PC-3 (cell line): ENCODE data around the gene ANLN. TPM values are rescaled to one million over a fixed set of nuclear protein-coding genes. Genes with fewer than 3 reads are reported as not detected.

Experiments
- ATAC-seq: fragments of 200-7000 bp; cut with Tn5 transposase; 2 replicates; pipeline ENCODE4 v1.9.1; 2020; ENCODE audit warnings: mild to moderate bottlenecking, moderate library complexity
- BruUV-seq: library from RNA; stranded (reverse); fragments of 400-500 nt; replicated peaks from 2 replicates; lab custom pipeline; 2021; lab: Mats Ljungman, UMichigan
- CTCF ChIA-PET: fragments of 300-600 bp; sonication (Branson Sonifier 250); formaldehyde crosslinking; loops from one replicate; lab custom pipeline; 2022; ENCODE audit warnings: antibody characterized with exemption; lab: Charles Lee
- POLR2A ChIA-PET: fragments of 300-600 bp; sonication (Branson Sonifier 250); formaldehyde crosslinking; loops from one replicate; lab custom pipeline; 2022; ENCODE audit warnings: antibody characterized with exemption; ENCODE audit not compliant: unreplicated experiment; lab: Charles Lee
- DNase-seq: peaks from one replicate; pipeline ENCODE4 v3.0.0-alpha.2; 2015
- H2AFZ ChIP-seq: fragments of 300-600 bp; sonication (generic); 2 replicates; pipeline ENCODE4 v1.6.0; 2016; ENCODE audit warnings: antibody characterized with exemption, low read length
- H3F3A ChIP-seq: fragments of 300-600 bp; sonication (generic); one replicate; pipeline ENCODE4 v1.6.0; 2017; ENCODE audit warnings: antibody characterized with exemption, low read length, control low read depth, mild to moderate bottlenecking; ENCODE audit not compliant: unreplicated experiment
- H3K27ac ChIP-seq: fragments of 300-600 bp; sonication (generic); 2 replicates; pipeline ENCODE4 v1.5.1; 2016; ENCODE audit warnings: mild to moderate bottlenecking, low read length
- H3K27me3 ChIP-seq: fragments of 300-600 bp; sonication (generic); 2 replicates; pipeline ENCODE4 v1.6.1; 2016; ENCODE audit warnings: low read length, mixed read lengths
- H3K36me3 ChIP-seq: fragments of 300-600 bp; sonication (generic); 2 replicates; pipeline ENCODE4 v1.6.1; 2016; ENCODE audit warnings: low read depth, mixed run types, low read length, mixed read lengths
- H3K4me1 ChIP-seq: fragments of 300-600 bp; sonication (generic); 2 replicates; pipeline ENCODE4 v1.5.1; 2016; ENCODE audit warnings: low read length; ENCODE audit not compliant: insufficient read depth
- H3K4me2 ChIP-seq: fragments of 300-600 bp; sonication (generic); 2 replicates; pipeline ENCODE4 v1.6.0; 2016; ENCODE audit warnings: low read length
- H3K4me3 ChIP-seq: fragments of 300-600 bp; sonication (generic); 2 replicates; pipeline ENCODE4 v1.5.1; 2016; ENCODE audit warnings: mild to moderate bottlenecking, low read length, mixed read lengths
- H3K79me2 ChIP-seq: fragments of 300-600 bp; sonication (generic); 2 replicates; pipeline ENCODE4 v1.6.1; 2017; ENCODE audit warnings: low read length, mixed read lengths
- H3K9ac ChIP-seq: fragments of 300-600 bp; sonication (generic); 2 replicates; pipeline ENCODE4 v1.6.0; 2016; ENCODE audit warnings: mild to moderate bottlenecking, low read length
- H3K9me2 ChIP-seq: fragments of 300-600 bp; sonication (generic); replicated peaks from 2 replicates; pipeline ENCODE4 v1.6.1; 2016; ENCODE audit warnings: mixed run types, low read length, mixed read lengths
- H3K9me3 ChIP-seq: fragments of 300-600 bp; sonication (generic); 2 replicates; pipeline ENCODE4 v1.6.1; 2016; ENCODE audit warnings: low read length, mixed read lengths
- H4K20me1 ChIP-seq: fragments of 300-600 bp; sonication (generic); 2 replicates; pipeline ENCODE4 v1.6.1; 2016; ENCODE audit warnings: low read length, mixed read lengths
- CTCF ChIP-seq: fragments of 300-600 bp; sonication (generic); conservative IDR thresholded peaks from 2 replicates; pipeline ENCODE4 v1.5.1; 2017; ENCODE audit warnings: antibody characterized with exemption, low read depth, mild to moderate bottlenecking, low read length
- EZH2 ChIP-seq: fragments of 300-600 bp; sonication (generic); IDR thresholded peaks from one replicate; pipeline ENCODE4 v1.6.1; 2017; ENCODE audit warnings: antibody characterized with exemption, mild to moderate bottlenecking, low read length; ENCODE audit not compliant: unreplicated experiment
- EZH2phosphoT487 ChIP-seq: fragments of 300-600 bp; sonication (generic); IDR thresholded peaks from 2 replicates; pipeline ENCODE4 v1.6.1; 2018; ENCODE audit warnings: mild to moderate bottlenecking, antibody characterized with exemption, low read length, borderline replicate concordance
- intact Hi-C: fragments of 100-400 bp; cut with micrococcal nuclease; formaldehyde crosslinking; loops from 2 replicates; pipeline ENCODE4 v1.9.0; 2023
- total RNA-seq: library from RNA; depleted of rRNA; stranded (reverse); fragments of >200 nt; gene quantifications from 2 replicates; pipeline ENCODE4 v1.2.3, GENCODE V29; 2014

ANLN gene
- total RNA-seq, 1 experiment from 2014 or later = 110 TPM

- CTCF ChIA-PET = no interaction called here
Measured at GRCh38 chr7:36348771-36349170, 40.9 kb upstream of the ANLN start.

GRCh38 chr7:36349626-36350025 lies 40.0 kb upstream of the ANLN start:
- no peaks in the 10 kb centered on the region for H3K9me2 ChIP-seq
- intact Hi-C loops = no loop called here
- no peaks in the 10 kb centered on the region for H3F3A ChIP-seq
- CTCF ChIA-PET = no interaction called here
- no peak for ATAC-seq
- H3K4me2 ChIP-seq = no peak overlapping the region
- no peak for DNase-seq
- no peak overlapping the region for H3K4me3 ChIP-seq
- no peaks in the 10 kb centered on the region for H3K9me3 ChIP-seq
- no peak overlapping the region for H3K27ac ChIP-seq
- BruUV-seq = no TSS peak
- H3K27me3 ChIP-seq = no peaks in the 10 kb centered on the region
- no peak for TF ChIP-seq EZH2
- TF ChIP-seq CTCF = no peak
- no peak for TF ChIP-seq EZH2phosphoT487
- H3K79me2 ChIP-seq = no peaks in the 10 kb centered on the region
- H3K9ac ChIP-seq = no peak overlapping the region
- no peaks in the 10 kb centered on the region for H3K4me1 ChIP-seq
- POLR2A ChIA-PET = no interaction called here
- H2AFZ ChIP-seq = no peak overlapping the region
- H3K36me3 ChIP-seq = no peaks in the 10 kb centered on the region
- no peaks in the 10 kb centered on the region for H4K20me1 ChIP-seq

More at GRCh38 chr7:36348771-36349170, 40.9 kb upstream of the ANLN start:
- Histone ChIP-seq H3F3A (no peaks in the 10 kb centered on the region), H2AFZ (no peak overlapping the region), H3K79me2 (no peaks in the 10 kb centered on the region), H3K9me3 (no peaks in the 10 kb centered on the region), H3K4me2 (no peak overlapping the region), H3K4me3 (no peak overlapping the region), H3K27ac (no peak overlapping the region), H3K27me3 (no peaks in the 10 kb centered on the region), H3K4me1 (no peaks in the 10 kb centered on the region), H3K9me2 (no peaks in the 10 kb centered on the region), H3K36me3 (no peaks in the 10 kb centered on the region), H3K9ac (no peak overlapping the region), H4K20me1 (no peaks in the 10 kb centered on the region)
- no TSS peak for BruUV-seq
- POLR2A ChIA-PET = no interaction called here
- TF ChIP-seq EZH2phosphoT487 (no peak), EZH2 (no peak), CTCF (no peak)
- intact Hi-C loops = no loop called here
- ATAC-seq (no peak), DNase-seq (no peak)

GRCh38 chr7:36355490-36355889 lies 34.2 kb upstream of the ANLN start:
- no peak for TF ChIP-seq CTCF
- no peak for TF ChIP-seq EZH2phosphoT487
- TF ChIP-seq EZH2 = no peak
- Histone ChIP-seq H3K27me3 (no peaks in the 10 kb centered on the region), H4K20me1 (no peaks in the 10 kb centered on the region), H3K9me3 (no peaks in the 10 kb centered on the region), H2AFZ (no peak overlapping the region), H3K4me3 (no peak overlapping the region), H3K79me2 (no peaks in the 10 kb centered on the region), H3K4me2 (no peak overlapping the region), H3K9me2 (no peaks in the 10 kb centered on the region), H3K9ac (no peak overlapping the region), H3F3A (no peaks in the 10 kb centered on the region), H3K4me1 (no peaks in the 10 kb centered on the region), H3K27ac (no peak overlapping the region), H3K36me3 (no peaks in the 10 kb centered on the region)
- ChIA-PET POLR2A (no interaction called here), CTCF (no interaction called here)
- ATAC-seq (no peak), DNase-seq (no peak)
- intact Hi-C loops = no loop called here
- no TSS peak for BruUV-seq
